GM18867 (cell line): ENCODE results near the gene SPOCK1.

Experiments used
- ATAC-seq: cut with Tn5 transposase; IDR thresholded peaks from one replicate; pipeline ENCODE4 v1.9.1; 2021; ENCODE audit warnings: mild to moderate bottlenecking, moderate library complexity; ENCODE audit not compliant: unreplicated experiment

SPOCK1 gene

GRCh38 chr5:137333928-137334327, 165.2 kb downstream of the SPOCK1 start:
- ATAC-seq, result no peak

GRCh38 chr5:137333475-137333874, 165.7 kb downstream of the SPOCK1 start:
- ATAC-seq, result no peak

- no peak for ATAC-seq
Observed at GRCh38 chr5:137332296-137332695, 166.8 kb downstream of the SPOCK1 start.

GRCh38 chr5:137329586-137330296, 169.4 kb downstream of the SPOCK1 start:
- no peak for ATAC-seq

GRCh38 chr5:137328991-137329390, 170.1 kb downstream of the SPOCK1 start:
- no peak for ATAC-seq

- no peak for ATAC-seq
Observed at GRCh38 chr5:137328463-137328862, 170.7 kb downstream of the SPOCK1 start.

- ATAC-seq, result no peak
Observed at GRCh38 chr5:137325721-137326120, 173.4 kb downstream of the SPOCK1 start.

- ATAC-seq, result no peak
Observed at GRCh38 chr5:137320056-137321045, 178.8 kb downstream of the SPOCK1 start.

GRCh38 chr5:137318027-137318426, 181.1 kb downstream of the SPOCK1 start:
- no peak for ATAC-seq

- ATAC-seq, result no peak
Observed at GRCh38 chr5:137316346-137316736, 182.8 kb downstream of the SPOCK1 start.

- no peak for ATAC-seq
Observed at GRCh38 chr5:137315534-137316345, 183.4 kb downstream of the SPOCK1 start.

GRCh38 chr5:137315109-137315508, 184.0 kb downstream of the SPOCK1 start:
- no peak for ATAC-seq

- ATAC-seq, result no peak
Observed at GRCh38 chr5:137313526-137314175, 185.5 kb downstream of the SPOCK1 start.

- no peak for ATAC-seq
Observed at GRCh38 chr5:137312011-137312410, 187.1 kb downstream of the SPOCK1 start.

GRCh38 chr5:137310051-137310730, 188.9 kb downstream of the SPOCK1 start:
- ATAC-seq, result no peak

GRCh38 chr5:137309290-137309689, 189.8 kb downstream of the SPOCK1 start:
- no peak for ATAC-seq

GRCh38 chr5:137308311-137308710, 190.8 kb downstream of the SPOCK1 start:
- no peak for ATAC-seq

GRCh38 chr5:137306903-137307302, 192.2 kb downstream of the SPOCK1 start:
- ATAC-seq, result no peak

- ATAC-seq, result no peak
Observed at GRCh38 chr5:137305971-137306602, 193.0 kb downstream of the SPOCK1 start.
